ENCODE results near the gene PLK1. TPM values are rescaled to one million over a fixed set of nuclear protein-coding genes. Genes with fewer than 3 reads are reported as not detected.

Gene PLK1
- total and polyA plus RNA-seq, 5 donors = 0.45 to 2.2 (median 2.0) TPM

DNA sequence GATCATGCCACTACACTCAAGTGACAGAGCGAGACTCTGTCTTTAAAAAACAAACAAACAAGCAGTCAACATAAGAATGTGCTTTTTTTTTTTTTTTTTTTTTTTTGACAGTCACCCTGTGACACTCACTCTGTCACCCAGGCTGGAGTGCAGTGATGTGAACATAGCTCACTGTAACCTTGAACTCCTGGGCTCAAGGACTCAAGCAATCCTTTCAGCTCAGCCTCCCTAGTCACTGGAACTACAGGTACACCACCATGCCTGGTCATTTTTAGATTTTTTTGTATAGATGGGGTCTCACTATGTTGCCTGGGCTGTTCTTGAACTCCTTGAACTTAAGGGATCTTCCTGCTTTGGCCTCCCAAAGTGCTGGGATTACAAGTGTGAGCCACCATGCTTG lies 60.8 kb downstream of the PLK1 start:
- H3K27me3 ChIP-seq (ENCODE audit: control insufficient read depth, insufficient read depth) = peaks cover 3% of the 10 kb centered on the region

More for the DNA sequence above, 60.8 kb downstream of the PLK1 start:
- DNase-seq (no peak), ATAC-seq (no peak)
- Histone ChIP-seq H3K4me3 (ENCODE audit: low read length) (no peak overlapping the region), H3K4me1 (ENCODE audit: control insufficient read depth, insufficient read depth, low read length) (no peaks in the 10 kb centered on the region), H3K27ac (ENCODE audit: low read length) (no peak overlapping the region), H3K9me3 (ENCODE audit: control insufficient read depth, low read length) (no peaks in the 10 kb centered on the region)
- WGBS = 67% methylated on average over 1 of the region's 1 CpG
- intact Hi-C loops (cut with DNase I) = loop anchor here in 3 of 4 donors (5.0 to 10.0 kb wide), 3 partner anchors 275 to 298 kb away; no protein-coding TSS in a partner anchor

Other genes starting within 250 kb of the PLK1 start
- gene COG7, start 225.7 kb upstream of the PLK1 start, total RNA-seq = 10 to 100 TPM; 11.7 to 13.8 (median 13.0) TPM
- 13.0 TPM for gene COG7, start 225.7 kb upstream of the PLK1 start, polyA plus RNA-seq
- 10 to 100 TPM; 49.0 to 67.2 (median 56.4) TPM for gene GGA2, start 168.4 kb upstream of the PLK1 start, total RNA-seq
- gene GGA2, start 168.4 kb upstream of the PLK1 start, polyA plus RNA-seq = 20.4 TPM
- 10 to 100 TPM; 11.0 to 18.2 (median 13.7) TPM for gene EARS2, start 121.5 kb upstream of the PLK1 start, total RNA-seq
- gene EARS2, start 121.5 kb upstream of the PLK1 start, polyA plus RNA-seq = 15.9 TPM
- 10 to 100 TPM; 47.8 to 69.5 (median 61.8) TPM for gene UBFD1, start 121.2 kb upstream of the PLK1 start, total RNA-seq
- gene UBFD1, start 121.2 kb upstream of the PLK1 start, polyA plus RNA-seq = 20.3 TPM
- 100 to 1,000 TPM; 378 to 517 (median 448) TPM for gene NDUFAB1, start 82.6 kb upstream of the PLK1 start, total RNA-seq
- 1,123 TPM for gene NDUFAB1, start 82.6 kb upstream of the PLK1 start, polyA plus RNA-seq
- 1 to 10 TPM; 5.5 to 6.8 (median 6.0) TPM for gene PALB2, start 37.6 kb upstream of the PLK1 start, total RNA-seq
- 4.1 TPM for gene PALB2, start 37.6 kb upstream of the PLK1 start, polyA plus RNA-seq
- gene DCTN5, start 37.4 kb upstream of the PLK1 start, total RNA-seq = 10 to 100 TPM; 41.7 to 44.7 (median 42.5) TPM
- gene DCTN5, start 37.4 kb upstream of the PLK1 start, polyA plus RNA-seq = 12.4 TPM
- gene ERN2, start 34.3 kb downstream of the PLK1 start, total RNA-seq = under 1 TPM in 1 of 4 donors, not detected in 3; 0.28 TPM
- not detected for gene ERN2, start 34.3 kb downstream of the PLK1 start, polyA plus RNA-seq
- gene CHP2, start 76.1 kb downstream of the PLK1 start, total RNA-seq = not detected
- 0.07 TPM for gene CHP2, start 76.1 kb downstream of the PLK1 start, polyA plus RNA-seq
- 1 to 10 TPM; 2.8 to 4.1 (median 3.7) TPM for gene PRKCB, start 157.1 kb downstream of the PLK1 start, total RNA-seq
- gene PRKCB, start 157.1 kb downstream of the PLK1 start, polyA plus RNA-seq = 0.41 TPM

Data from right cardiac atrium (tissue), 5 donors.